OCI-LY7 (cell line): Measurements from ENCODE around the gene SND1.

Source experiments
- EZH2phosphoT487 ChIP-seq: fragments of 200-600 bp; sonication (generic); IDR thresholded peaks from 2 replicates; pipeline ENCODE4 v1.6.1; 2018; ENCODE audit warnings: low read depth, borderline replicate concordance, mild to moderate bottlenecking, mixed run types, antibody characterized with exemption, low read length, moderate library complexity, mixed read lengths
- TF ChIP-seq, protein P1 (sequence below): fragments of 200-600 bp; sonication (generic); conservative IDR thresholded peaks from 2 replicates; pipeline ENCODE4 v1.5.1; 2014; ENCODE audit warnings: mild to moderate bottlenecking, antibody characterized with exemption, low read length, moderate library complexity, mixed read lengths

DNA sequence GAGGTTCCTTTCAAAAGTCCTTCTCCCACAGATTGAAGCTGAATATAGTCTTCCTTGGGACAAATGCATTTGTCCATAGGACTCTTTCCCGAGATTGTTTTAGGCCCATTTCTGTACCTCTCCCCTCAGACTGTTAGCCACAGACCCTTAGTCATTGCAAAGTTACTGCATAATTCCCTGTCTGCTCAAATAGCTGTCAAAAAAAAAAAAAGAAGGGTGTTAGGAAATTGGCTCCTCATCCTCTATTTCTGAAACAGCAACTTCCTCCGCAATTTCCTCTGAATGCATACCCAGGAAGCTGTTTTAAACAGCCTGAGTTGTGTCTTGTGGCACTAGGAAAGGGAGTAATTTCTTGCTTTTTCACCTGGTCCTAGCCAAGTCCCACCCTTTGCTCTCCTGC lies 373.8 kb downstream of the SND1 start:
- TF ChIP-seq, protein P1, sequence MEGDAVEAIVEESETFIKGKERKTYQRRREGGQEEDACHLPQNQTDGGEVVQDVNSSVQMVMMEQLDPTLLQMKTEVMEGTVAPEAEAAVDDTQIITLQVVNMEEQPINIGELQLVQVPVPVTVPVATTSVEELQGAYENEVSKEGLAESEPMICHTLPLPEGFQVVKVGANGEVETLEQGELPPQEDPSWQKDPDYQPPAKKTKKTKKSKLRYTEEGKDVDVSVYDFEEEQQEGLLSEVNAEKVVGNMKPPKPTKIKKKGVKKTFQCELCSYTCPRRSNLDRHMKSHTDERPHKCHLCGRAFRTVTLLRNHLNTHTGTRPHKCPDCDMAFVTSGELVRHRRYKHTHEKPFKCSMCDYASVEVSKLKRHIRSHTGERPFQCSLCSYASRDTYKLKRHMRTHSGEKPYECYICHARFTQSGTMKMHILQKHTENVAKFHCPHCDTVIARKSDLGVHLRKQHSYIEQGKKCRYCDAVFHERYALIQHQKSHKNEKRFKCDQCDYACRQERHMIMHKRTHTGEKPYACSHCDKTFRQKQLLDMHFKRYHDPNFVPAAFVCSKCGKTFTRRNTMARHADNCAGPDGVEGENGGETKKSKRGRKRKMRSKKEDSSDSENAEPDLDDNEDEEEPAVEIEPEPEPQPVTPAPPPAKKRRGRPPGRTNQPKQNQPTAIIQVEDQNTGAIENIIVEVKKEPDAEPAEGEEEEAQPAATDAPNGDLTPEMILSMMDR: no peak
- TF ChIP-seq EZH2phosphoT487: no peak
